Mesendoderm (in vitro differentiated cells): ENCODE data around the gene LGALS4.
"Not testable (repeated sequence)": the region's sequence is repeated elsewhere in the genome, so short reads cannot be mapped to it uniquely, and the experiment has no call there.

ENCODE experiments used
- DNase-seq: peaks from one replicate; pipeline ENCODE4 v3.0.0; 2013
- H2AK5ac ChIP-seq: 2 replicates; pipeline ENCODE4 v1.6.1; 2013; ENCODE audit warnings: low read length, inconsistent platforms
- H2BK120ac ChIP-seq: 2 replicates; pipeline ENCODE4 v1.6.1; 2013; ENCODE audit warnings: low read depth, mild to moderate bottlenecking, low read length, moderate library complexity, mixed read lengths
- H2BK15ac ChIP-seq: replicated peaks from 2 replicates; pipeline ENCODE4 v1.6.1; 2013; ENCODE audit warnings: low read depth, mild to moderate bottlenecking, moderate library complexity
- H2BK5ac ChIP-seq: 2 replicates; pipeline ENCODE4 v1.6.1; 2013; ENCODE audit warnings: low read length, inconsistent platforms
- H3K18ac ChIP-seq: 2 replicates; pipeline ENCODE4 v1.6.1; 2013; ENCODE audit warnings: mild to moderate bottlenecking, low read length, mixed read lengths
- H3K23ac ChIP-seq: one replicate; pipeline ENCODE4 v1.6.1; 2013; ENCODE audit warnings: low read length
- H3K27ac ChIP-seq: 2 replicates; pipeline ENCODE4 v1.5.1; 2013; ENCODE audit warnings: low read depth, mild to moderate bottlenecking, inconsistent platforms, low read length, moderate library complexity
- H3K27me3 ChIP-seq: 2 replicates; pipeline ENCODE4 v1.6.1; 2013; ENCODE audit warnings: low read length, control low read depth, mild to moderate bottlenecking, inconsistent platforms; ENCODE audit not compliant: insufficient read depth, poor library complexity
- H3K36me3 ChIP-seq: 2 replicates; pipeline ENCODE4 v1.6.1; 2013; ENCODE audit warnings: low read length, inconsistent platforms; ENCODE audit not compliant: control insufficient read depth, insufficient read depth
- H3K4ac ChIP-seq: one replicate; pipeline ENCODE4 v1.6.1; 2013; ENCODE audit warnings: low read depth, mild to moderate bottlenecking, low read length, moderate library complexity
- H3K4me1 ChIP-seq: 2 replicates; pipeline ENCODE4 v1.6.1; 2013; ENCODE audit warnings: low read depth, low read length, inconsistent platforms; ENCODE audit not compliant: control insufficient read depth
- H3K4me2 ChIP-seq: 2 replicates; pipeline ENCODE4 v1.6.1; 2013; ENCODE audit warnings: low read length
- H3K4me3 ChIP-seq: 2 replicates; pipeline ENCODE4 v1.5.1; 2013; ENCODE audit warnings: mild to moderate bottlenecking, low read length
- H3K56ac ChIP-seq: one replicate; pipeline ENCODE4 v1.6.1; 2013; ENCODE audit warnings: low read length
- H3K79me1 ChIP-seq: 2 replicates; pipeline ENCODE4 v1.6.1; 2013; ENCODE audit warnings: low read length, inconsistent platforms
- H3K79me2 ChIP-seq: 2 replicates; pipeline ENCODE4 v1.6.1; 2013; ENCODE audit warnings: mild to moderate bottlenecking, low read length; ENCODE audit not compliant: control insufficient read depth, insufficient read depth
- H3K9ac ChIP-seq: 2 replicates; pipeline ENCODE4 v1.6.1; 2013; ENCODE audit warnings: low read length, inconsistent platforms
- H4K5ac ChIP-seq: one replicate; pipeline ENCODE4 v1.6.1; 2013; ENCODE audit warnings: low read length
- H4K8ac ChIP-seq: one replicate; pipeline ENCODE4 v1.6.1; 2013; ENCODE audit warnings: low read depth, mild to moderate bottlenecking, control low read depth, low read length, moderate library complexity
- WGBS: extraction: QIAGEN DNeasy Blood & Tissue Kit; methylation state at CpG from one replicate; pipeline ENCODE4 v1.1.7; 2013; ENCODE audit warnings: low lambda C conversion rate, missing lambda C conversion rate; ENCODE audit not compliant: insufficient coverage; ENCODE audit errors: extremely low coverage; 5-methylcytosine and 5-hydroxymethylcytosine counted together

The LGALS4 gene

GRCh38 chr19:38833092-38833425, 20.3 kb upstream of the LGALS4 start:
- Histone ChIP-seq H3K56ac (no peak overlapping the region), H3K4me2 (no peak overlapping the region), H2BK15ac (no peak overlapping the region), H3K27ac (no peak overlapping the region), H2BK5ac (no peak overlapping the region), H3K23ac (no peak overlapping the region), H3K4me1 (no peaks in the 10 kb centered on the region), H3K4ac (no peak overlapping the region), H3K9ac (no peak overlapping the region), H3K27me3 (no peaks in the 10 kb centered on the region), H2BK120ac (no peak overlapping the region), H3K18ac (no peak overlapping the region), H2AK5ac (no peak overlapping the region), H4K8ac (no peak overlapping the region), H3K79me2 (no peaks in the 10 kb centered on the region), H3K79me1 (peaks cover 2% of the 10 kb centered on the region), H3K36me3 (peaks cover 16% of the 10 kb centered on the region), H3K4me3 (no peak overlapping the region), H4K5ac (no peak overlapping the region)
- no peak for DNase-seq
- WGBS, result no CpG with 5 or more reads among the region's 7 CpGs

GRCh38 chr19:38831142-38831605, 18.4 kb upstream of the LGALS4 start:
- no peak overlapping the region for H2AK5ac ChIP-seq
- H3K56ac ChIP-seq, result peak overlapping the region; percentile 87
- H3K9ac ChIP-seq, result peak overlapping the region; percentile 59
- no peak overlapping the region for H2BK5ac ChIP-seq
- no peaks in the 10 kb centered on the region for H3K27me3 ChIP-seq
- H3K27ac ChIP-seq, result no peak overlapping the region
- H3K79me1 ChIP-seq, result peaks cover 2% of the 10 kb centered on the region
- peaks cover 2% of the 10 kb centered on the region for H3K36me3 ChIP-seq
- H4K5ac ChIP-seq, result no peak overlapping the region
- H2BK15ac ChIP-seq, result no peak overlapping the region
- H3K18ac ChIP-seq, result no peak overlapping the region
- H3K4me3 ChIP-seq, result peak overlapping the region; percentile 28
- H3K4me1 ChIP-seq, result no peaks in the 10 kb centered on the region
- WGBS, result no CpG with 5 or more reads among the region's 16 CpGs
- H2BK120ac ChIP-seq, result no peak overlapping the region
- no peak overlapping the region for H3K4ac ChIP-seq
- H4K8ac ChIP-seq, result no peak overlapping the region
- no peak overlapping the region for H3K23ac ChIP-seq
- H3K4me2 ChIP-seq, result peak overlapping the region; percentile 75
- H3K79me2 ChIP-seq, result no peaks in the 10 kb centered on the region
- peak; percentile 74 for DNase-seq

- no CpG with 5 or more reads among the region's 4 CpGs for WGBS
- H3K79me1 ChIP-seq, result peaks cover 2% of the 10 kb centered on the region
Measured at GRCh38 chr19:38830039-38830733, 17.4 kb upstream of the LGALS4 start.

GRCh38 chr19:38829203-38829602, 16.5 kb upstream of the LGALS4 start:
- not testable (repeated sequence) for H3K9ac ChIP-seq, H3K4me2 ChIP-seq, H3K79me1 ChIP-seq, H3K4me3 ChIP-seq, H3K27me3 ChIP-seq, H3K18ac ChIP-seq, H4K5ac ChIP-seq, H3K4me1 ChIP-seq, H3K23ac ChIP-seq, H2AK5ac ChIP-seq, H4K8ac ChIP-seq, H3K4ac ChIP-seq, H2BK120ac ChIP-seq, H3K79me2 ChIP-seq, H3K56ac ChIP-seq, H3K36me3 ChIP-seq, DNase-seq, H2BK5ac ChIP-seq, H3K27ac ChIP-seq, H2BK15ac ChIP-seq
- WGBS, result no CpG with 5 or more reads among the region's 7 CpGs

More at GRCh38 chr19:38830039-38830733, 17.4 kb upstream of the LGALS4 start:
- Histone ChIP-seq H3K79me2 (no peaks in the 10 kb centered on the region), H3K4me1 (no peaks in the 10 kb centered on the region), H3K27me3 (no peaks in the 10 kb centered on the region), H3K56ac (no peak overlapping the region), H2BK120ac (no peak overlapping the region), H2BK15ac (no peak overlapping the region), H4K8ac (no peak overlapping the region), H3K18ac (no peak overlapping the region), H2BK5ac (no peak overlapping the region), H3K27ac (no peak overlapping the region), H4K5ac (no peak overlapping the region), H3K4me2 (no peak overlapping the region), H3K23ac (no peak overlapping the region), H3K9ac (no peak overlapping the region), H2AK5ac (no peak overlapping the region), H3K36me3 (no peaks in the 10 kb centered on the region), H3K4ac (no peak overlapping the region), H3K4me3 (no peak overlapping the region)
- no peak for DNase-seq

- H3K18ac ChIP-seq, result no peak overlapping the region
- H3K23ac ChIP-seq, result no peak overlapping the region
- H3K27ac ChIP-seq, result no peak overlapping the region
- H4K5ac ChIP-seq, result no peak overlapping the region
- H3K4me1 ChIP-seq, result no peaks in the 10 kb centered on the region
- no peaks in the 10 kb centered on the region for H3K79me2 ChIP-seq
- no peak overlapping the region for H2BK120ac ChIP-seq
- no peak for DNase-seq
- H3K9ac ChIP-seq, result no peak overlapping the region
- no peaks in the 10 kb centered on the region for H3K36me3 ChIP-seq
- no peak overlapping the region for H3K4me3 ChIP-seq
- H3K27me3 ChIP-seq, result no peaks in the 10 kb centered on the region
- H3K4me2 ChIP-seq, result no peak overlapping the region
- H3K79me1 ChIP-seq, result peaks cover 2% of the 10 kb centered on the region
- no peak overlapping the region for H3K4ac ChIP-seq
- H3K56ac ChIP-seq, result no peak overlapping the region
- no CpG with 5 or more reads among the region's 6 CpGs for WGBS
- no peak overlapping the region for H2AK5ac ChIP-seq
- H2BK15ac ChIP-seq, result no peak overlapping the region
- no peak overlapping the region for H4K8ac ChIP-seq
- H2BK5ac ChIP-seq, result no peak overlapping the region
Measured at GRCh38 chr19:38826856-38827551, 14.3 kb upstream of the LGALS4 start.
